ENCODE measurements around the gene TTI1.

Gene TTI1

DNA sequence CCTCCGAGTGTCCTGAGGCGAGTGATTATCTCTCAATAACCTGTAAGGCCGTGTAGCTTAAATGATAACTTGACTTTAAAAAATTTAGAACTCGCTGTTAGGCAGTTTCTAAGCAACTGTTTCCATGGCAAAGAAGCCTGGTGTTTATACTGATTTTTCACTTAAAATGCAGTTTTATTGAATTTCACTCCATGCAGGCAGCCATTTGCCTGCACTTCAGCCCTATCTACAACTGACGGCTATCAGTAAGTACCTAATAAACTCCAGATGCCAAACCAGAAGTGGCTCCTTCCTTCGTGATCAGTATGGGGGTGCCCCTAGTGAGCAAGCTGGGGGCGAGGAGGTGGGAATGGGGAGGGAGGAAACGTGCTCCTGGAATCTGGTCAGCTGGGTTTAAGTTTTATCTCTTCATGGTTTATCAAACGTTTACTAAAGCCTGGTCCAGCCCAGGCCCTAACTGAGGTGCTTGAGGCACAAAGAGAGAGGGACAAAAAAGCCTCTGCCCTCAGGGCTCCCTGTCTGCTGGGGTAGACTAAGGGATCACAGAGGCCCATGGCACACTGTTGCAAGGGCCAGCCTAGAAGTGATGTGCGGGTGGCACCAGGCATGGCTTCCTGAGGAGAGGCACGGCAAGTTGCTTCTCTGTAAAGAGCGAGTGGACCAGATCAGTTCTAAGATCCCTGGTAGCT, 45.5 kb downstream of the TTI1 start:
- no peak for DNase-seq (ENCODE audit: low read depth)

DNA sequence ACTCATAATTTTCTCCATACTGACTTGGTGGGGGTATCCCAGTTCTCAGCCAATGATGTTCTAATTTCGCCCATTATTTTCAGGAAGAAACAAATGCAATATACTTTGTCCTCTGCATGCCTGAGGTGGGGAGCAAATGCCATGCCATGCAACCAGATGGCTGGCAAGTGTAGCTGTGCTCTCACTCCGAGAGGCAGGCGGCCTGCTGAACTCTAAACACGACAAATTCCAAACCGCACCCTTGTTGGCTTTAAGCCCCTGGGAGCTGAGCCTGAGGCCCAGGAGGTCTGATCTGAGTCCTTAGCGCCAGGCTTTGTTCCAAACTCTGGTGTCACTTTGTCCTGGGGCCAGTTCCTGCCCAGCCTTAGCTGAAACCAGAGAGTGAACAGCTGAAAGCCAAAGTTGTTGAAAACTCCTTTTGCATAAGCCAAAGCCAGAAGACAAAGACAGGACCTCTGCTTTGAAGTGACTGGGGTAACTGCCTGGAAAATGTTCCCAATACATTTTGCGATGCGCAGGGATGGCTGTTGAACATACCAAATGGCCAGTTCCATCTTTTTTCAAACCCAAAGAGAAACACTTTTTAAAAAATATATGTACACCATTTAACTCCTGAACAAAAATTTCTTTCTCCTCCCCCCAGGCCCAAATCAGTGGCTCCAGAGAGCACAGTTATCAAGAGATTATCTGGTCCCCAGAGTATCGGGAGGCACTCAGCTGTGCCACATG, 46.2 kb downstream of the TTI1 start:
- no peak for DNase-seq (ENCODE audit: low read depth)

DNA sequence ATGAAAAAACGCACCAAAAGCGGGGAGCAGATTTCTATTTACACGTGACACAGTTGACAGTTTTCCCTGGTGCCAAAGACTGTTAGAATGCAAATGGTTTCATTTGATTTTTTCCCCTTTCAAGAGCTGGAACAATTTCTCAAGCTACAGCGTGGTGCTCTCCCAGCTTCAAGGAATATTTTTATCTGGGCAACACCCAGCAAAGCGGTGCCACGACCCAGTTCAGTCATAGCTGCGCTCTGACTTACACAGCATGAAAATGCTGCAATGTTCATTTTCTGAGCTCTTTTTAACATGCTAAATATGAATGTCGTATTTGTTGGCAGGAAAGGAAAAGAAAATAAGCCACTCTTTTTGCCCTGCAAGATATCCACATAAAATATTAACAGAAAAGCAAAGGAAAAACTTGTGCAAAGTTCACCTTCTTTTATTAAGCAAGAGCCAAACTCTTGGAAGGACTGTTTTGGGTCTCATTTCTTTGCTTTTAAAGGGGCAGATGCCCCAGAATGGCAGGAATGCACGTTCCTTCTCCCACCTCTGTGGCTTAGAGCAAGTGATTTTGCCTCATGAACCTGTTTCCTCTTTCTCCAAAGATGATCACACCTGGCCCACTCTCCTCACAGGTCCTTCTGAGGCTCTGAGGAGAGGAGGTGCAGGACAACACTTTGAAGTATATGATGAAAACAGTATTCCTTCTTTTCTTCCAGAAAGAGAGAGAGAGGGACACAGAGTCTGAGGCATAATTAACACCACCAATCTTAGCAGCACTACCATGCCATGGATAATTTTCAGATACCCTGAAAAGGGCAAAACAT, 47.0 kb downstream of the TTI1 start:
- no peak for DNase-seq (ENCODE audit: low read depth)

DNA sequence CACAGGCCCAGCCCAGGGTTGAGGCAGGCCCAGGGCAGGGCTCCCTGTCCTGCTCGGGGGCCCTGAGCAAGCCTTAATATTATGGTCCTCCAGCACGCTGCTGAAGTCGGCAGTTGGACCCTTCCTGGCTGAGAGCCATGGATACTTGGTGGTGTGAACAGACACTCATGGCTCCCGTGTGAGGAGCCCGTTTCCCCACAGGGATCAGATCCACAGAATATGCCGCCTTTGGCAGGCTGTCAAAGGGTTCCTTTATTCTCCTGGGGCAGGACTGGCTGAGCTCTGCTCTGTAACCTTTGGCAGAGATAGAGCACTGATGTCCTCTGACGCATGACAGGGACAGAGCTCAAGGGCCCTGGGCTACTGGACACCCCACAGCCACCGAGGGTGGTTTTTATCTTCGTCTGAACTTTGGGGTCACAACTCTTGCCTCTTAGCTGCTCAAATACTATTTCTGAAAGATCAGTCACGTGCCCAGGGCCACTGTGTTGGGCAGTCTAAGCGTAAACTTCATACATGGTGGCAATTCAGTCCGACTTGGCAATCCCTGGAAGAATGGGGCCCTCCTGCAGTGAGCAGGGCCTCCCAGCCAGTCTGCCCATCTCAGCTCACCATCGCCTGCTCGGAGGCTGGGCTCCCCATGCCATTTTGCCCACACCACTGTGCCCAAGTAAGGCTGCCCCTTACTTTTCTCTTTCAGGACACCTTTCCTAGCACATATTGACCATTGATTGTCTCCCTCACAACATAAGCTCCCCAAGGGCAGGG, 49.1 kb downstream of the TTI1 start:
- DNase-seq (ENCODE audit: low read depth), result no peak

DNA sequence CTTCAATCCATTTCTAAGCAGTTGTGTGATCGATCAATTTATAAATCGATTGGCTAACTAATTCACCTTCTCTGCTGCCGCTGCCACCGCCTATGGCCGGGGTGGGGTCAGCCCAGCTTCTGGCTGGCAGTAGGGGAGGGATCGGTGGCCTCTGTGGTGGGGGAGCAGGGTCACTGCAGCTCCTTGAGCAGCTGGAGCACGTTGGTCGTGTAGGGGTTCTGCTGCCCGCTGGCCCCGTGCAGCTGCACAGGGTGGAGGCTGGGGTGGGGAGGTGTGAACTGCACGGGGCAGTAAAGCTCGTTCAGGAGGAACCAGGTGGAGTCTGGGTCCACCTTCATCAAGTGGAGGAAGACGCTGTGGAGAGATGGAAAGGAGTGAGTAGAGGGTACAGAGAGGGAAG, 50.0 kb downstream of the TTI1 start:
- DNase-seq (ENCODE audit: low read depth), result no peak

DNA sequence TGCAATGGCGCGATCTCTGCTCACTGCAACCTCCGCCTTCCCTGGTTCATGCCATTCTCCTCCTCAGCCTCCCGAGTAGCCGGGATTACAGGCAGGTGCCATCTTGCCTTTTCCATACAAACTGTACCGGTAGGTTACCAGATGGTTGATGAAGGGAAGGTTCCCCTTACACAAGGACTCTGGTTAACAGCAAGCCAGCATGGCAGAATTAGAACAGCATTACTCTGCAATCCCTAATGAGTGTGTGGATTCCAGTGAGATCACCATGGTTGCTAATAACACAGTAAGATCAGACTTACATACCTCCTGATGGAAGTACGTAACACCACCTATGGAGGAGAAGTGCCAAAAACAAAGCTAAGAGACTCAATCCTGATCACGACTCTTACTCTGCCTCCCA, 51.7 kb downstream of the TTI1 start:
- no peak for DNase-seq (ENCODE audit: low read depth)

DNA sequence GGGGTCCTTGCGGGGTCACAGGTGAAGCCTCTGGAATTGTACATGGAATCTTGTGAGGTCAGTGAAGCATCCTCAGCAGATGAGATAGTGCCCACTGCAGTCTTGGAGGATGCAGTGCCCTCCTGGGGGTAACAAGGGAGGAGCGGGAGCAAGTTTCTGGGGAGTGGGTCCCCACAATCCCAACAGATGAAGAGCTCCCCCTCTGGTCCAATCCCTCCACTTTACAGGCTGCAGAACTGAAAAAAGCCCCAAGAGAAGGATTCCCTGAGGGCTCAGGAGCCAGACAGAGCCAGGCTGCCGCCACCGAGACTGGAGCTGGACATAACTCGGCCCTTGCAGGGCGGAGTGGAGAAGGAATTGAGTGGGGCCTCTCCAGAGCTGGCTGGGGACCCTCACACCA, 52.4 kb downstream of the TTI1 start:
- DNase-seq (ENCODE audit: low read depth), result no peak

DNA sequence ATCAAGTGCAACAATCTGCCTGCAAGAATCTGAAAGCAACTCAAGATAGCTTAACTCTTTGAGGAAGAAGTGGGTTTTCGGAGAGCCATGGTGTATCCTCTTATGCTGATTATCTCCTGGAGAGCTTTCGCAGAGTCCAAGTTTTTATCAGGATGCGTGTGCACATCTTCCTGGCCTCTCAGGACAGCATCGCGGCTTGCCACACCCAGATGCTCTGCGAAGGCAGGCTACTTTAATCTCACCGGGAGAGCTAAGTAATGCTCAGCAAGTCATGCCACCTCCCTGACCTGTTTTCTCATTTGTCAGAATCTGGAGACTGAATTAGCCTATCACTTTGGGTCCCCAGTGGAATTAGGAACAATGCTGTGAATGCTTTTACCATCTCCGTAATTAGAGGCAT, 52.9 kb downstream of the TTI1 start:
- no peak for DNase-seq (ENCODE audit: low read depth)

DNA sequence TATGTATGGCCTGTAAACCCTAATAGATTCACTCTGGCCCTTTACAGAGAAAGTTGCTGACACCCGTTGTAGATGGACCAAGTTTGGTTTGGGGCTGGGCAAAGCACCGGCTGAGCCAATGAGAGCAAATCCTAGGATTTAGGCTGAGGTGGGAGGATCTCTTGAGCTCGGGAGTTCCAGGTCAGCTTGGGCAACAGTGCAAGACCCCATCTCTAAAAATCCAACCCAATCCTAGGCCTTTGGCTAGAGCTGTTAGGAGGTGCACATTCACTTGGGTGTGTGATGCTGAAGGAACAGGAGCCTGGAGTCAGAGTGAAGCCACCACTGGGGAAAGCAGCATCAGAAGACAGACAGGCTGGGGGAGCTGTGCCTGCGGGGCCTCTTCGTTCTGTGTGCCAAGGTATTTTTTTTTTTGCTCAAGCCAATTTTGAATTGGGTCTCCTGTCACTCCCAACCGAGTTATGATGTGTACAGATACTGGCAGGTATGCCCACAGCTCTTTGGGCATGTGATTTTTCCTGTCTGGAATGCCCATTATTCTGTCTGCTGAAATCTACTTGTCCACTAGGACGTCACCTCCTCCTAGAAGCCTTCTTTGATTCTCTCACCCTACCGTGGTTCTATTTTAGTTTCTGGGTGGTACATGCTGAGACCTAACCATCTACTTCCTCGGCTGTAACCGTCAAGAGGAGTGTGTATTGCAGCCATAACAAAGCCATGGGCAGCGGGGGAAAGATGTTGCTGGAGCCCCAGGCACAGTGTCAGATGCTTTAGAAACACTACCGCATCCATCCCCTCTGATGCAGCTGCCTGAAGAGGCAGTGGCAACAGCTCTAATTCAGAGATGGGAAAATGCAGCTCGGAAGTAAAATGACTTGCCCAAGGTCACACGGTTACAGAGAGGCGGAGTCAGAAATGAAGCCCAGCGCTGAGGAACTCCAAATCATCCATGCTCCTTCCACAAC, 54.0 kb downstream of the TTI1 start:
- no peak for DNase-seq (ENCODE audit: low read depth)

DNA sequence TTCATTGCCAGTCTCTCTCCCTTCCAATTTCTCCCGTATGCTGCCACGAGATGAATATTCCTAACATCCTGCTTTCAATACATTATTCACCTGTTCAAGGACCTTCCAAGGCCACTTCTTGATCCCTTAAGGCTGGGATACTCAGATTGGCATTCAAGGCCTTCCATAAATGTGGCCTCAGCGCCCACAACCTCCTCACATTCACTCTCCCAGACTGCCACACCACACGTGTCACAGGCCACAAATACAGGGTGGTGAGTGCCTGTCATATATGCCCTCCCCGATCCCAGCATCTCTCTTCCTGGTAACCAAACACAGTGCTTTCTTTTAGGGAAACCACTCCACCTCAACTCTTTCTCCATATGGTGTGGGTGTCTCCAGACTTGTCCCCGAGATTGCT, 55.5 kb downstream of the TTI1 start:
- no peak for DNase-seq (ENCODE audit: low read depth)

DNA sequence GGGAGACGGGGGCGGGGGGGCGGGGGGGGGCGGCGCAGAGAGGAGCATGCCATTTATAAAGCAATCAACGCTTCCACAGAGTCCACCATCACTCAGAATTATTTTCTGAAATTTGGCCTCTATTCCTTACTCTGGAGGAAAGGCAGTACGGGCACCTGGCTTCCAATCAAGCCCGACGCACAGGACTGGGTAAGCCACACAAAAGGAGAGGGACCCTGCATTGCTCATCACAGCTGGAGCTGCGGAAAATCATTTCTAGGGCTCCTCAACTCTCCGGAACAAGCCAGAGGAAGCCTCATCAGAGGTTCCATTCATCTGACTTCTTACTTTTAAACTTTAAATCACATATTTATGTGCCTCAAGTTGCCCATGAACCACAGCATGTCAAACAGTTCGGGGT, 55.9 kb downstream of the TTI1 start:
- DNase-seq (ENCODE audit: low read depth), result no peak

DNA sequence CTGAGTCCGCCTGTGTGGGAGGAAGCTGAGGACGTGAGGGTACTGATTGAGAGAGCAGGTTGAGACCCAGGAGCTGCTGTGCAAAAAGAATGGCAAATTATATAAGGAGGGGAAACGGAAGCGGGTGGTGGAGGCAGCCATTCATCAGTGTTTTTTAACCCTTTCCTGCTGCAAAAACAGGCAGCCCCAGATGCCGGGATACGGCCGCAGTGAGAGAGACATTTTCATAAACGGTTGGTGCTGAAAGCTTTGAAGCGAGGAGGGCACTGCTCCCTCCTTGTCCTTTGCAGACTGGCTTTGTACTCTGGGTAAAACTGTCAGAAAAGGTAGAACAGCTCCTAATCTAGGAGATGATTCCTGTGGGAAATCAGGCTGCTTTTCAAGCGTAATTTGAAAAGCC, 56.4 kb downstream of the TTI1 start:
- DNase-seq (ENCODE audit: low read depth), result no peak

DNA sequence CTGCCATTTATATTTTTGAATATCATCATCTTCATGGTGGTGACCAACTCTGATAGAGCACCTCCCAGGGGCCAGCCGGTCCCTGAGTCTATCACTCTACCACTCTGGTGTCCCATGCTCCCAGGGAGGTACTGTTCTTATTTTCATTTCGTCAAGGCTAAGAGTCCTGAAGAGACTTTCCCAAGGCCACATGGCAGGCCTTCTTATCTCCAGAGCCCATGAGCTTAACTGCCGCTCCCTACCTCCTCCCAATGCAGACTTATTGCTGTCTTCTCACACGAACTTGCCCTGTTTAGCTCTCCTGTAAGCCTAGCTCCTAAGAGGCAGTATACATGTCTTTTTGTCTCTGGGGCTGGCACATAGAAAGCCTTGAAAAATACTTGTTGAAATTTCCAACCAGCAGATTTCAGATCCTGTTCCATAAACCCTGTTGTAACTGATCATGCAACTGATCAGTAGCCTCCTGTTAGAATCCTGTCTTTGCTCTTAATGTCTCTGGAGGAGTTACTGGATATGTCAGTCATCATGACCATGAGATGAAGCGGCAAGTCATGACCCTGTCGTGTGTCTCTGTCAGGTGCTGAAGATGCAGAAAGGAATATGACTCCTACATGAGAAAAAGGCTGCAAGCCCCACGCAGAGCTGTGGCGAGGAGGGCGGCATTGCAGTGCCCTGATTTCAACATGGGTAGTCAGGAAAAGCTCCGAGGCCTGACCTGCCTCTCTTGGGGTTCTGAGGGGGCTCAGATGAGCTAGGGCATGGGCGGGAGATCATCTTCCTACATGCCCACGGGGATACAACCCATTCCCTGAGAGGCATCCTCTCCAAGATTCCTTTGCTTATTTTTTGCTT, 60.0 kb downstream of the TTI1 start:
- DNase-seq (ENCODE audit: low read depth), result no peak

DNA sequence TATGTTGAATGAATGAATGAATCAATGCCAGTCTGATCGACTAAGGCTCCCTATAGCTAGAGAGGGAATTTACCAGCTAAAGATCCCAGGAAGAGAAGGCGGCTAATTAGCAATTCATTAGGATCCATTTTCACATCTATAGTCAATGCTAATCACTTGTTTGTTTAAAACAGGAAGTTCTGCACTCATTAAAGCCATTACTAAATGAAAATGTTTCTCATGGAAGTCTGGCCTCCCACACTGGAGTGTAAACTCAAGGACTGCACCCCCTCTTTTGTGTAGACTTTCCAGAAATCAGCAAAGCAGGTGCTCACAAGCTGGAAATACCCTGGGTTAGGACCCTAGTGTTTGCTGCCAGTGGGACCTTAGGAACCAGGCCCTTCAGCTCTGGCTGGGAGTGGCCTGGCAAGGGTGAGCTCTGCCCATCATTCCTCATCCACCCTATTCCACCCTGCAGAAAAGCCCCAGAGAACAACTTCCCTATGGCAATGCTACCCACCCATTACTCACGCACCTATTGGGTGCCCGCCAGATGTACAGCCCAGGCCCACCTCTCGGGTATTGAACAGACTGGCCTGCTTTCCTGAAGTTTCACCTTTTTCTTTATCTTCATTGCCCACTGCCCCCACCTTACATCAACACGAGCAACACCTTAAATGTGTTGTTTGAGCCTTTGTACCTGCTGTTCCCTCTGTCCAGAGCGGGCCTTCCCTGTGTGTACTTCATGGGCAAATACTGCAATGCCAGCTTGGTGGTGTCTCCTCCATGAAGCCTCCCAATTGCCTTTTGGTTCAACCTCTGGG, 60.8 kb downstream of the TTI1 start:
- DNase-seq (ENCODE audit: low read depth), result no peak

DNA sequence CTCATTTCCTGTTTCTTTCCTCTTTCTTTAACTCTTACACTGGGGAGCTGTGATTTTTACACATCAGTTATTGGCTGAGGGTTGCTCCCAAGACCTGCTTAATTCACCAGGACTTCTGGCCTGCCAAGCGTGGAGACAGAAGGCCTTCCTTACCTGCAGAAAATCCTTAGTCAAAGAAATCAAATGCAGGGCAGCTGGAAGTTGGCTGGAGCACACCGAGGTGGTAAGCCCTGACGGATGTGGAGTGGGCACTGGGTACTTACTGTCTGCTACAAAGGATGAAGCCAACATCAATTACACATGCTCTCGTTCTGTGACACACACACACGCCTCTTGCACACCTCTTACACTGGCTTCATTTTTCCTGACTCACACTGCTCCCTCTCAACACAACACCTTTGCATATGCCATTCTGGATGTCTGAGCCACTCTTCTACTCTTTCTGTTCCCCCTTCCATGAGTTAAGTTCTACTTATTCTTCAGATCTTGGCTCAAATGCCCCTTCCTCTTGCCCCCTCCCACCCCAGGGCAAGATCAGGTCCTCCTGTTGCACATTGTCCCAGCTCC, 61.6 kb downstream of the TTI1 start:
- DNase-seq (ENCODE audit: low read depth), result no peak

DNA sequence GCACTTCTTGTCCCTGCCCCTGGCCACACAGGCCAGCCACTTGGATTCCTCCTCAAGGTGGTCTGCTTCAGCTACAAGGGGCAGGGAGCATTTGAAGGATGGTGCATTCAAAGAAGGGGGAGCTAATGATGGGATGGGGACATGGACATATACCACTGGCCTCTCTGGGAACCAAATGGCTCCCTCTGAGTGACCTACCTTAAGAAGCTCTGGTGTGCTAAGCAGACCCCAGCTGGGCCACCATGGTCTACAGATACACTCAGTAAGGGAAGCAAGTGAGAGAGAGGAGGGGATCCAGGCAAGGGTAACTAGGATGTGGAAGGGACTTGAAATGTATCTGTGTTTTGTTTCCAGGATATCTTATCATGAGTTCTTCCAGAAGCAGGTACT, 62.4 kb downstream of the TTI1 start:
- DNase-seq (ENCODE audit: low read depth), result no peak

DNA sequence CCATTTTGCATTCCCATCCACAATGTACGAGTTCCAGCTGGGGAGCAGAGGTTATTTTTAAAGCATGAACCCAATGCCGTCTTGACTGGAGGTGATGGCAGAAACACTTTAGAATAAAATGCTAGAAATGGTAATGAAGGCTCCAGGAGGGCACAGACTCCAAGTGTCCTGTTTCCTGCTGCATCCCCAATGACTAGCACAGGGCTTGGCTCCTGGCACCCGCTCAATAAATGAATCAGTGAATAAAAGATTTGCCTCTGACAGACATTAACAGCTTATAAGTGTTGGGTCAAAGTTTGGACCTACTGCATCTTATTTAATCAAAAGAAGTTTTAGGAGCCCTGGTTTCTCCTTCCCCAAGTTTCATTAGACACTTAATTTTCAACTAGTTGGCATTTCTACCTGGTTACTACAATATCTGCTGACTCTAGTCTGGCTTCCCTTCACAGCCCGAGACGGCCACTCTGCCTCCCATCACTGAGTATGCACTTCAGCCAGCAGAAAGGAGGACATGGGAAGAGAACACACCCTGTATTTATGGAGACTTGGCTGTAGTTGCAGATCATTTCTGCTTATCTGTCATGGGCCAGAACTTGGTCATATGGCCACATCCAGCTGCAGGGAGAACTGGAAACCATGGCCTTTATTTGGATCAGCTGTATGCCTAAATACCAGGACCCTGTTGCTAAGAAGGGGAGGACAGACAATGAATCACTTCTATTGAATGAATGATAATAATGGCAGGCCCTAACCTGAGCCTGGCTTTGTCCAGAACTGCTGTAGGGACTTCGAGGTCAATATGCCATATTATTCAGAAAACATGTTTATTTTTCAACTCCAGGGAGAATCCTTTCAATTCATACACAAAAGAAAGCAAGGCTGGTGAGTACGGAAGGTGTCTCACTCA, 63.1 kb downstream of the TTI1 start:
- DNase-seq (ENCODE audit: low read depth), result no peak

DNA sequence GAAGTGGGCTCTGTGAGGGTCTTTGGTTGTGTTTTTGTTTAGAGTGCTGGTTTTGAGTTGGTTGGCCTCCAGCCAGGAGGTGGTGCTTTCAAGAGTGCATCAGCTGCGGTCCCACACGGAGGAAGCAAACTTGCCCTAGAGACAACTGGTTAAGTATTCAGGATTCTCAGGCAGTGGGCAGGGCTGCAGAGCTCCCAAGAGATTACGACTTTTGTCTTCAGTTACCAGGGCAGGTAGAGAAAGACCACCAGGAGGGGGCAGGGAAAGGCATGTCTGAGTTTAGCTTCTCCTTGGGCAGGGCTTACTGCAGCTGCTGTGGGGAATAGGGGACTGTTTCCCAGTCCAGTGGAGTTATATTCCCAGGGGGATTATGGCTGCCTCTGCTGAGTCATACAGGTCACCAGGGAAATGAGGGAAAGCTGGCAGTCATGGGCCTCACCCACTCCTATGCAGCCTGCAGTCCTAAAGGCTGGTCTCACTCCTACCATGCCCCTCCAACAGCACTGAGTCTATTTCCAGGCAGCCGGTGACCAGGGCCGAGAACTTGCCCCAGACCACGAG, 64.3 kb downstream of the TTI1 start:
- no peak for DNase-seq (ENCODE audit: low read depth)

All from CMK (cell line).